Esophagus squamous epithelium (tissue), 5 donors: ENCODE data around the gene KCNMA1. TPM values are rescaled to one million over a fixed set of nuclear protein-coding genes. Genes with fewer than 3 reads are reported as not detected.

ENCODE experiments used
- DNase-seq: peaks from one replicate; lab custom pipeline; 2025; lab: John Stamatoyannopoulos, UW
- H3K27ac ChIP-seq, 4 donors: fragments of 200-600 bp; sonication (generic); one replicate each; pipeline ENCODE4 v1.5.1; 2016 to 2019; ENCODE audit warnings: mild to moderate bottlenecking in 1 of 4
- H3K27me3 ChIP-seq, 4 donors: fragments of 200-600 bp; sonication (generic); 1 replicate in 3 of 4; 2 replicates in 1 of 4; pipeline versions ENCODE4 v1.5.1 to v1.6.0; 2017 to 2021; ENCODE audit warnings: antibody characterized with exemption in 1 of 4
- H3K36me3 ChIP-seq, 3 donors: fragments of 200-600 bp; sonication (generic); one replicate each; pipeline ENCODE4 v1.5.1; 2016 to 2019
- H3K4me1 ChIP-seq, 3 donors: fragments of 200-600 bp; sonication (generic); one replicate each; pipeline ENCODE4 v1.5.1; 2017 to 2019
- H3K4me3 ChIP-seq, 4 donors: fragments of 200-600 bp; sonication (generic); 1 replicate in 3 of 4; 2 replicates in 1 of 4; pipeline ENCODE4 v1.5.1; 2016 to 2019; ENCODE audit warnings: mild to moderate bottlenecking in 2 of 4, moderate library complexity in 1 of 4
- H3K9me3 ChIP-seq, 3 donors: fragments of 200-600 bp; sonication (generic); one replicate each; pipeline ENCODE4 v1.5.1; 2016 to 2019
- CTCF ChIP-seq, 6 experiments: fragments of 450-650 bp in 4 of 6; fragments of 200-600 bp in 2 of 6; sonication (generic) in 2 of 6; IDR thresholded peaks; one replicate each; pipeline ENCODE4 v1.5.1; 2016 to 2019; ENCODE audit warnings: antibody characterized with exemption in 6 of 6, mild to moderate bottlenecking in 4 of 6, moderate library complexity in 4 of 6
- POLR2A ChIP-seq, 4 donors: fragments of 450-650 bp; IDR thresholded peaks; one replicate each; pipeline ENCODE4 v1.6.1; 2017; ENCODE audit warnings: antibody characterized with exemption in 4 of 4, mild to moderate bottlenecking in 4 of 4, moderate library complexity in 3 of 4
- WGBS, 2 donors: methylation state at CpG; one replicate each; pipeline ENCODE4 v1.1.5; 2018; 5-methylcytosine and 5-hydroxymethylcytosine counted together
- intact Hi-C: fragments of 100-400 bp; cut with DNase I; formaldehyde crosslinking; loops from one replicate; pipeline ENCODE4 v1.15.0; 2022
- total RNA-seq, 4 donors: library from RNA; depleted of rRNA; stranded (reverse); fragments of >200 nt; gene quantifications; one replicate each; pipeline ENCODE4 v1.1.0, GENCODE V29; 2016
- donor health status: DM: yes; HTN: yes; CAD: no.

Gene KCNMA1
- total RNA-seq, 4 donors from 2014 or later: 7.5 to 74.2 (median 18.0) TPM

- no peaks in the 10 kb centered on the region for H3K9me3 ChIP-seq
- TF ChIP-seq POLR2A (IDR thresholded peaks at IDR 0.05): no peak
- TF ChIP-seq CTCF (IDR thresholded peaks at IDR 0.05): no peak
- no peaks in the 10 kb centered on the region for H3K27me3 ChIP-seq
- no peak for DNase-seq
- intact Hi-C loops: no loop called here
- 90 to 95% methylated on average over 3 of the region's 3 CpGs for WGBS, 2 donors
- H3K36me3 ChIP-seq: no peaks in the 10 kb centered on the region
- H3K4me3 ChIP-seq: no peak overlapping the region
- H3K27ac ChIP-seq: no peak overlapping the region
- no peaks in the 10 kb centered on the region for H3K4me1 ChIP-seq
Measured at GRCh38 chr10:77049896-77050295, 587.7 kb downstream of the KCNMA1 start.

- no peak overlapping the region for H3K4me3 ChIP-seq
- TF ChIP-seq POLR2A (IDR thresholded peaks at IDR 0.05): no peak
- TF ChIP-seq CTCF (IDR thresholded peaks at IDR 0.05): no peak
- 92 to 94% methylated on average over 3 of the region's 3 CpGs for WGBS, 2 donors
- H3K36me3 ChIP-seq: no peaks in the 10 kb centered on the region
- H3K9me3 ChIP-seq: no peaks in the 10 kb centered on the region
- H3K4me1 ChIP-seq: no peaks in the 10 kb centered on the region
- no peak overlapping the region for H3K27ac ChIP-seq
- no peak for DNase-seq
- intact Hi-C loops: no loop called here
- H3K27me3 ChIP-seq: no peaks in the 10 kb centered on the region
Measured at GRCh38 chr10:77049146-77049545, 588.5 kb downstream of the KCNMA1 start.

- Histone ChIP-seq H3K27me3 (no peaks in the 10 kb centered on the region), H3K4me3 (no peak overlapping the region), H3K9me3 (no peaks in the 10 kb centered on the region), H3K36me3 (no peaks in the 10 kb centered on the region), H3K27ac (no peak overlapping the region), H3K4me1 (no peaks in the 10 kb centered on the region)
- no peak for TF ChIP-seq POLR2A (IDR thresholded peaks at IDR 0.05)
- no peak for TF ChIP-seq CTCF (IDR thresholded peaks at IDR 0.05)
- WGBS, 2 donors: 68 to 74% methylated on average over 2 of the region's 2 CpGs
- intact Hi-C loops: no loop called here
- DNase-seq: no peak
Measured at GRCh38 chr10:77045085-77045484, 592.5 kb downstream of the KCNMA1 start.

DNA sequence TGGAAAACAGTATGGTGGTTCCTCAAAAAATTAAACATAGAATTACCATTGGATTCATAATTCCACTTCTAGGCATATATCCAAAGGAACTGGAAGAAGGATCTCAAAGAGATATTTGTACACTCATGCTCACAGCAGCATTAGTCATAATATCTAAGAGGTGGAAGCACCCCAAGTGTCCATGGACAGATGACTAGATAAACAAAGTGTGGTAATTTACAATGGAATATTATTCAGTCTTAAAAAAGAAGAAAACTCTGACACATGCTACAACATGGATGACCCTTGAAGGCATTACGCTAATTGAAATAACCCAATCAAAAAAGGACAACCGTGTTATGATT lies 594.2 kb downstream of the KCNMA1 start:
- no peak for DNase-seq
- H3K36me3 ChIP-seq: peaks cover 0 to 7% (median 0%) of the 10 kb centered on the region in 3 donors
- TF ChIP-seq CTCF (IDR thresholded peaks at IDR 0.05) (no peak), POLR2A (IDR thresholded peaks at IDR 0.05) (no peak)
- H3K4me1 ChIP-seq: no peaks in the 10 kb centered on the region
- intact Hi-C loops: no loop called here
- H3K4me3 ChIP-seq: no peak overlapping the region
- 90 to 97% methylated on average over 2 of the region's 2 CpGs for WGBS, 2 donors
- no peaks in the 10 kb centered on the region for H3K27me3 ChIP-seq
- H3K9me3 ChIP-seq: no peaks in the 10 kb centered on the region
- no peak overlapping the region for H3K27ac ChIP-seq

- H3K4me1 ChIP-seq: no peaks in the 10 kb centered on the region
- 91 to 93% methylated on average over 4 of the region's 4 CpGs for WGBS, 2 donors
- no peaks in the 10 kb centered on the region for H3K27me3 ChIP-seq
- H3K4me3 ChIP-seq: no peak overlapping the region
- intact Hi-C loops: no loop called here
- no peaks in the 10 kb centered on the region for H3K9me3 ChIP-seq
- DNase-seq: no peak
- no peak for TF ChIP-seq CTCF (IDR thresholded peaks at IDR 0.05)
- H3K27ac ChIP-seq: no peak overlapping the region
- peaks cover 0 to 7% (median 0%) of the 10 kb centered on the region in 3 donors for H3K36me3 ChIP-seq
Measured at GRCh38 chr10:77042706-77043419, 594.7 kb downstream of the KCNMA1 start.
